Keratinocyte (primary cell): ENCODE data around the gene SRY.

Experiments used
- CTCF ChIP-seq, 3 experiments: IDR thresholded peaks in 1 of 3; conservative IDR thresholded peaks in 1 of 3; optimal IDR thresholded peaks in 1 of 3; 2 replicates in 2 of 3; 3 replicates in 1 of 3; pipeline versions ENCODE3 to v1.5.1; 2011; ENCODE audit warnings: low read length in 3 of 3, mild to moderate bottlenecking in 3 of 3, moderate library complexity in 2 of 3, control low read depth in 1 of 3, inconsistent platforms in 1 of 3; ENCODE audit not compliant: insufficient read depth in 2 of 3; ENCODE audit errors: extremely low read depth in 1 of 3
- EZH2 ChIP-seq: IDR thresholded peaks from one replicate; pipeline ENCODE4 v1.6.1; 2012; ENCODE audit warnings: inconsistent platforms, mild to moderate bottlenecking, low read length, moderate library complexity

GRCh38 chrY:2800246-2800645, 12.8 kb upstream of the SRY start:
- no peak for TF ChIP-seq CTCF (optimal IDR thresholded peaks at IDR 0.05 in 1 of 3, IDR thresholded peaks at IDR 0.05 in 1 of 3, conservative IDR thresholded peaks at IDR 0.05 in 1 of 3; ENCODE audit: extremely low read depth in 1 of 3, insufficient read depth in 2 of 3, low read length in 3 of 3)
- TF ChIP-seq EZH2, result no peak
